NOMO-1 treated with DMSO at 0.1 percent for 48 hours (cell line): Measurements from ENCODE around the gene SLC25A31.
A peak's percentile ranks its signal among the peaks of the same experiment; 100 is the strongest.

Experiments used
- DNase-seq: peaks from one replicate; lab custom pipeline; 2025; ENCODE audit not compliant: unreplicated experiment; lab: John Stamatoyannopoulos, UW

SLC25A31 gene

DNA sequence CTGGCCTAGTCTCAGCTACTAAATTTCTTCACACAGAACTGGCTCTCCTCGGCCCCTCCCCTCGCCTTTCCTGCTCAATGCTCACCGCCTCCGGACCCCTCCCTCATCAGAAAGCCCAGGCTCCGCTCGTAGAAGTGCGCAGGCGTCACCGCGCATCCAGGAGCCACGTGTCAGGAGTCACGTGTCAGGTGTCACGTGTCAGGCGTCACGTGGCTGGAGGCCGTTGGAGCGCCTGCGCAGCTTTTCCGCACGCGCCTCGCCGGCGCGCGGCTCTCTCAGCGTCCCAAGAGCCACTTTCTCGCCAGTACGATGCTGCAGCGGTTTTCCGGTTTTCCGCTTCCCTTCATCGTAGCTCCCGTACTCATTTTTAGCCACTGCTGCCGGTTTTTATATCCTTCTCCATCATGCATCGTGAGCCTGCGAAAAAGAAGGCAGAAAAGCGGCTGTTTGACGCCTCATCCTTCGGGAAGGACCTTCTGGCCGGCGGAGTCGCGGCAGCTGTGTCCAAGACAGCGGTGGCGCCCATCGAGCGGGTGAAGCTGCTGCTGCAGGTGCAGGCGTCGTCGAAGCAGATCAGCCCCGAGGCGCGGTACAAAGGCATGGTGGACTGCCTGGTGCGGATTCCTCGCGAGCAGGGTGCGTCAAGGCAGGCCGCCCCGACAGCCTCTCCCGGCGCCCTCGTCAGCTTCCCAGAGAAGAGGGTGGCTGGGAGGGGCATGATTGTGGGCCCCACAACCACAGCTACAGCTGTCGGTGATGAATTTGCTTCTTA is at the start of gene SLC25A31:
Gene SLC25A31, plus strand, starts transcription at position 259 of the 772 bp plus-strand sequence. Its CDS starts 146 bp downstream, at position 405.
- no peak for DNase-seq

DNA sequence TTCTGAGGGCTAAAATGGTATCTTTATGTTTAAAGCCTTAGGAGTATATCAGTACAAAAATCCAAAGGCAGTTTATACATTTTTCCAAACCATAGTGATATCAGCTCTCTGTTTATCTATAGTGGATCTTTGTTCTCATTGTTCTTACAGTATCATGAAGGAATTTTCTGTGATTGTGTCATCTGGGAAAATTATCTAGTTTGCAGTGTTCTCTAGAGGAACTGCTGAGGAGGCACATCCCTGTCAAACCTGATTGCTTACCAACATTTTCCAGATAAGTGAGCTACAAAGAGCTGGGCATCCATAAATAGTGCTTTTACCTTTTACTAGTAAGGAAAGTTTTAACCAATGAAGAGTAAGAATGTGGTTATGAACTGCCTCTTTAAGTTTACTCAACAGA is 44.9 kb upstream of the SLC25A31 start:
- no peak for DNase-seq

DNA sequence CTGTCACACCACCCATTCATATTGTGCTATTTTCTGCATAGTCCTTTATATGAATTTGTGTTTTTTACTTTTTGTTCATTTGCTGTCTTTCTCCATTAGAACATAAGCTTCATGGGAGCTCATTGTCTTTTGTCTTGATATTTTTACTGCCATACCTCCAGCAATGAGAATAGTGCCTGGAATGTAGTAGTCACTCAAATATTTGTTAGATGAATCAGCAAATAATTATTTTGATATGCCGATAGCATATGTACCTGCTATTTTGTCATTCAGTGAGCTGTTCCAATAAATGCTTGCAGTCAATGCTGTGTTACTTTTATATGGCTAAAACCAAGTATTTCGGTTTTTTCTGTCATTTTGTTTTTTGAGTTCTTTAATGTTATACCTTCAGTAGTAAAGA is 43.5 kb upstream of the SLC25A31 start:
- DNase-seq: no peak

DNA sequence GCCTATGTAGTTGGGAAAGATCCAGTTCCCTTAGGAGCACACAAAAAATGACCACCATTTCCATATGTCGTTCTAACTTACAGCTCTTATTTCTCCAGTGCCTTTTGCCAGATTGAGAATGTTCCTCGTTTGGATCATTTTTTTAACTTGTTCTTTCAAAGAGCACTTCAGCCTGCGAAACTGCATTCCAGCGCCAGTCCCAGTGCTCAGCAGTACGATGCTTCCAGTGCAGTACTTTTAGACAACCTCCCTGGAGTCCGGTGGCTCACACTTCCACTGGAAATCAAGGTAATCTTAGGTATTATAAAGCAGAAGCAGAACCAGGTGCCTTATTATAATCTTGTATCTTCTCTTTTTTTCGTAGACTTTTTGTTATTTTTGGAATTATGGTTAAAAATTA is 42.6 kb upstream of the SLC25A31 start:
- no peak for DNase-seq

DNA sequence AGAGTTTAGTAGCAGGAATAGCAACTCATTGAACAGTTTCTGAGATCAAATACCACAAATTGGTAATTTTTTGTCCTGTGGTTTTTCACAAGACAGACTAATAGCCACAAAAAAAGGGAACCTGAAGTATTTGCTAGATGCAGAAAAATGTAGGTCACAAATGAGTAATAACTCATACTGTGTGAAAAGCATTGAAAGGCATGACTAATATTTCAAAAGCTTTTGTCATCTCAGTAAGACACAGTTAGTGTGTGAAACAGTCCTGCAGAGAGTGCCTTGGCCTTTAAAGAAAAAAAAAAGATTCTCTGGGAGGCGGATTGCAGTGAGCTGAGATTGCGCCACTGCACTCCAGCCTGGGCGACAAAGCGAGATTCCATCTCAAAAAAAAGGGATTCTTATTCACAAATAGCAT is 31.4 kb upstream of the SLC25A31 start:
- peak; percentile 89 for DNase-seq

DNA sequence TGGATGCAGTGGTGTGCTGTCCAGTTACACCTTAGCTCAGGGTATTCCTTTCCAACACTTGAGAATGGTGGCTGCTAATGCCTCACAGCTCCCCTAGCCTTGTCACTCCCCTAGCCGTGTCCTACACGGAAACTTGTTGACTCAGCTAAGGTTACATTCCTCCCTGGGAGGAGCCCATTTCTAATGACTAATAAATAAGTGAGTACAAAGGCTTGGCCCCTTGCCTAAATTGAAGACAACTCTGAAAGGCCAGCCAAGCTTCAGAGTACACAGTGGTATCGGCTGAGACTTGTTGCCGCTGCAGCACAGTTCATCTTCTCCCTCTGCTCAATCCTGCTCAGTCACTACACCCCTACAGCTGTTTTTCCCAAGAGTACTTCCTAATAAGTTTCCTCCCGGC is 21.2 kb upstream of the SLC25A31 start:
- no peak for DNase-seq

DNA sequence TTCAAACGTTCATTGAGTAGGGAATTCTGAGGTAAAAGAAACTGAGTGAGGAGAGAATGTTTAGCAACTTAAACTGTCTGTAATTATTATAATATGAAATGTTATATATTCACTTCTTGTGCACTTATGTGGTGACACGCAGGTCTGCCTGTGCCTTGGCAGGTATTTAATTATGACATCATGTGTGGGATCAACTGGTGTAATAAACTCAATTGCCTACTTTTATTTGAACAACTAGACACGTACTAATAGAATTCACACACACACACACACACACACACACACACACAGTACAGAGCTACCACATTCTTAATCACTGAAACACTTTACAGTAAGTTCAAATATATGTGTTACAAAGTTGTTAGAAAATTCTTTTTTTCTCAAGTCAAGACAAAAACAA is 20.7 kb upstream of the SLC25A31 start:
- DNase-seq: no peak

DNA sequence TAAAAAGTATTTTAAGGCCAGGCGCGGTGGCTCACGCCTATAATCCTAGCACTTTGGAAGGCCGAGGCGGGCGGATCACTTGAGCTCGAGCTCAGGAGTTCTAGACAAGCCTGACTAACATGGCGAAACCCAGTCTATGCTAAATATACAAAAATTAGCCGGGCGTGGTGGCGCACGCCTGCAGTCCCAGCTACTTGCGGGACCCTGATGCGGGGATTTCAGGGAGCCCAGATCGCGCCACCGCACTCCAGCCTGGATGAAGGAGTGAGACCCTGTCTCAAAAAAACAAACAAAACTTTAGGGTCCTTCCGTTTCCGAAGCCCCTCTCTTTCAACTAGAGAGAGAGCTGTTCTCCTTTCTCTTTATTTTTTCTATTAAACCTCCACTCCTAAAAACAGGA is 1.2 kb downstream of the SLC25A31 start:
- DNase-seq: no peak

DNA sequence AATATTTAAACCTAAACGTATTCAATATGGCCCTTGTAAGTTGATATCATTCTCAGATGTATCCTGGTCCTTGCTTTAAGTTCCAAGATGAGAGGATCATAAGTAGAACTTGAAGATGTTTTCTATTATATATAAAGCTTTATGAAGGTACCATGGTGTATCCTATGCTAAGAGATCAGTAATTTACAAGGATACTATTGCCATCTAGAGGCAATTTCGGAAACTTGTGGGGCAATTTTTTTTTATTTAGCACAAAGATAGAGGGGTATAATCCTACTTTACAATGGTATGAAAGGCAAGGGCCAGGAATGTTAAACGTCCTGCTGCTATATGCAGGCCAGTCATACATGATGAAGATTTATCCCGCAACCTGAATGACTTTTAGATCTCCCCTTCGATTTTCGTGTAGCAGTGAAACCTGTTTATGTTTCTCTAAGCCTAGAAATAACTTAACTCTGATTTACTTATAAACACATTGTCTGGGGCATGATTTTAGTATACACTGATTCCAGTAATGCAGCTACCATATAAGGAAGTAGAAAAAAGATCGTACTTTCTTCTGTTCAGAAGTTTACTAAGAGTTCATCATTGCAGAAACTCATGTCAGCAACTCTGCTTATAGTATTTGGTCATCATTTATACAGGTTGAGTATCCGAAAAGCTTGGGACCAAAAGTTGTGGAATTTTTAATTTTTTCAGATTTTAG is 2.6 kb downstream of the SLC25A31 start:
- peak; percentile 32 for DNase-seq

DNA sequence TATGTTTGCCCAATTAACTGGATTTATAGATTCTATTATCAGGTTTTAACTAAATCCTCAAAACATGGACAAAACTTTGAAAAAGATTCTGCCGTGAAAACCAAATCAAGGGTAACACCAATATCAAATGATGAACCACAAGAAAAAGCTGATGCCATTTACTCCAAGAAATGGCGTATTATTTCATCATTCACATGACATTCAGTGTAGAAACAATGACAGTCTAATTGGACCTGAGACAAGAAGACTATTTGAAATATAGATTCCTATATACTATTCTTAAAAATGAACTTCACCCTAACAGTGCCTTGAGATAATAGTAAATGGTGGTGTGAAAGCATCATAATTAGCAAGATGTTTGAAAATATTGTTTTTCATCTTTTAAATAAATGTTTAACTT is 4.8 kb downstream of the SLC25A31 start:
- DNase-seq: no peak

DNA sequence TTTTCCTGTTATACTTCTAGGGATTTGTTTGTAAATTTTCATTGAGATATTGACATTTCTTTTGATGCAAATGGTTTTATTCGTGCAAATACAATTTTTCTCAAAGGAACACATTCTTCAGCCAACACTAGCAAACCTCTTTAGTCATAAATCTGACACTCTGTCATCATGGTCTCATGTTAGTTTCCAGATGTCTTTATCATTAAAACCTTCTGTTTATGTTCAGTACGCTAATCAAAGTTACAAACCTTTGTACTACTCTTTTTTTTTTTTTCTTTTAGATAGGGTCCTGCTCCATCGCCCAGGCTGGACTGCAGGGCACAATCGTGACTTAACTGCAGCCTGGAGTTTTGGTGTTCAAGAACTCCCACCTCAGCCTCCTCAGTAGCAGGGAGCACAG is 7.1 kb downstream of the SLC25A31 start:
- no peak for DNase-seq

DNA sequence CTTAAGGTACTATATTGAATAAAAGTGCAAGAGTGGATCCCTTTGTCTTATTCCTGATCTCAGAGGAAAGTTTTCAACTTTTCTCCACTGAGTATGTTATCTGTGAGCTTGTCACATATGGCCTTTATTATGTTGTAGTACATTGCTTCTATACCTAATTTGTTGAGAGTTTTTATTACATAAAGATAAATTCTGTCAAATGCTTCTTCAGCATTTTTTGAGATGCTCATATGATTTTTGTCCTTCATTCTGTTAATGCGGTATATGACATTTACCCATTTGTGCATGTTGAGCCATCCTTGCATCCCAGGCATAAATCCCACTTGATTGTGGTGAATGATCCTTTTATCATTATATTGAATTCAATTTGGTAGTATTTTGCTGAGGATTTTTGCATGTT is 11.0 kb downstream of the SLC25A31 start:
- no peak for DNase-seq

DNA sequence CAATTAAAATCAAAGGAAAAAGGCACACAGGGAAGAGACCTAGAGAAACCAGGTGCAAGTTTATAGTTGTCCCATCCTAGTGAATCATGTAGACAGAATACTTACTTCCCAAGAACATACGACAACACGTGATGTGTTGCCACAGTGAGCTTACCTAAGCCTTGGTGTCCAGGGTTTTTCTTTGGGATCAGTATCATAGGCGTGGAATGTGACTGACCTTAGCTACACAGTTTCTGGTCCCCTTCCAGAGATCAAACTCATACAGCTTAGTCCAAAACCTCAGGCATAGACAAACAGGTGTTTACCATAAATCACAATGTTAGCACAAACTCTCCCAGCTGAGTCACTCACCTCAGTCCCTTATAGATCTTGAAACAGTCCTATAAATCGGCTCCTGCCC is 17.7 kb downstream of the SLC25A31 start:
- no peak for DNase-seq

DNA sequence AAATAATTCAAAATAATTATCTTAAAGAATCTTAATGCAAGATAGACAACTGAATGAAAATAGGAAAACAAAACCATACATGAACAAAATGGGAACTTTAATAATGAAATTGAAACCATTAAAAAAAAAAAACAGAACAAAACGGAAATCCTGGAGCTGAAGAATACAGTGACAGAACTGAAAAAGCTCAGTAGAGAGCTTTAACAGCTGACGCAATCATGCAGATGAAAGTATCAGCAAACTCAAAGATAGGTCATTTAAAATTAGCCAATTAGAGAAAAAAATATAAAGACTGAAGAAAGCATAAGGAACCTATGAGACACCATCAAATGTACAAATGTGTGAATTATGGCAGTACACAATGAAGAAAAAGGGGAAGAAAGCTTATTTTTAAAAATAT is 18.8 kb downstream of the SLC25A31 start:
- DNase-seq: no peak

DNA sequence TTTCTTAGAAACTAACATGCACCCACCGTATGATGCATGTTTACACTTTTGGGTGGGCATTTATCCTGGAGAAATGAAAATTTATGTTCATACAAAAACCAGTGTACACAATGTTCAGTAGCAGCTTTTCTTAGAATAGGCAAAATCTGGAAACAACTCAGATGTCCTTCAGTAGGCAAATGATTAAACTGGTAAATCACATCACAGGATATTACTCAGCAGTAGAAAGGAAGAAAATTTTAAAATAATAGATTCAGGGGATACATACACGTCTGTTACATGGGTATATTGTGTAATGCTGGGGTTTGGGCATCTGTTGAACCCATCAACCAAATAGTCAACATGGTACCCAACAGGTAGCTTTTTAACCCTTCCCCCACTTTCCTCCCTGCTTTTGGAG is 26.7 kb downstream of the SLC25A31 start:
- DNase-seq: no peak

DNA sequence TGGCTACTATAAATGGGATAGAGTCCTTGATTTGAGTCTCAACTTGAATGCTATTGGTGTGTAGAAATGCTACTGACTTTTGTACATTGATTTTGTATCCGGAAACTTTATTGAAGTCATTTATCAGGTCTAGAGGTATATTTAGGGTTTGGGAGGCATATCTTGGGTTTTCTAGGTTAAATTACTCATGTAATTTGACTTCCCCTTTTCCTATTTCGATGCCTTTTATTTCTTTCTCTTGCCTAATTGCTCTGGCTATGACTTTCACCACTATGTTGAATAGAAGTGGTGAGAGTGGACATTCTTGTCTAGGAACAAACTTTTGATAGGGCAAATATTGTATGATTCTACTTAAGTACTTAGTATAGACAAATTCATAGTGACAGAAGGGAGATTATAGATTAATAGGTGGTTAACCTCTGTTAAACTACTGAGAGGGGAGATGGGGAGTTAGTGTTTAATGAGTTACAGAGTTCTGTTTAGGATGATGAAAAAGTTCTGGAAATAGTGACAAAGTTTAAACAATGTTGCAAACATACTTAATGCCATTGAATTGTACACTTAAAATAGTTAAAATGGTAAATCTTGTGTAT is 29.1 kb downstream of the SLC25A31 start:
- DNase-seq: no peak

DNA sequence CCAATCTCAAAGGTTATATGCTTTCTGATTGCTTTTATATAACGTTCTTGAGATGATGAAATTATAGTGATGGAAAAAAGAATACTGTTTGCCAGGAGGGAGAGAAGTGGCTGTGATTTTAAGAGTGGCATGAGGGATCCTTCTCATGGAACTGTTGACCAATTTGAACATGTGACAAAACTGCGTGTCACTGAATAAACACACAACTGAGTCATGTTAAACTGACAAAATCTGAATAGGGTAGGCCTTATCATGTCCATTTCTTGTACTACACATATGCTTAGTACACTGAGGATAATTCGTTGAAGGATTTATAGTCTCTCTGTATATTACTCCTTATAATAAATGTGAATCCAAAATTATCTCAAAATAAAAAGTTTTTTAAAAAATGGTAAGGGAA is 29.7 kb downstream of the SLC25A31 start:
- DNase-seq: no peak

DNA sequence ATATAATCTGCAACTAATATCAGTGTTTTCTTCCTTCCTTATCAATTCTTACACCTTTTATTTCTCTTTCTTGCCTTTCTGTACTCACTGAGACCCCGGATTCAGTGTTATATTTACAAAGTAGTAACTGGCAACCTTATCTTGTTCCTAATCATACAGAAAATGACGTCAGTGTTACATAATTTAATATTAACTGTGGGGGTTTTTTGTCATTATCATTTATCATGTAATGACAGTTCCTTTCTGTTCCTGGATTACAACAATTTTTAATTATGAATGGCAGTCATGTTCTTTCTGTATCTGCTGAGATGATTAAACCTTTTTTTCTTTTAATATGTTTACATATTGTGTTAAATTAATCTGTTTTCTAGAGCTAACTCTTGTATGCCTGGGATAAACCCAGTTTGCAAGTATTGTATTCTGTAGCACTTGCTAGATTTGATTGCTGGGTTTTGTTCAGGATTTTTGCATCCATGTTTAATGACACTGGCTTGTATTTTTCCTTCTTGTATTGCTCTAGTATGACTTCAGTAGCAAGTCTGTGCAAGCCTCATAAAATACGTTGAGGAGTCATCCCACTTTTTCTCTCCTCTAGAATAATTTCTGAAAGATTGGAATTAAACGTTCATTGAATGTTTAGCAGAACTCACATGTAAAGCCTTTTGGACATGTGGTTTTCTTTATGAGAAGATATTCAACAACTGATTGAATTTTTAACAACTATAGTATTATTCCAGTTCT is 41.5 kb downstream of the SLC25A31 start:
- DNase-seq: no peak

DNA sequence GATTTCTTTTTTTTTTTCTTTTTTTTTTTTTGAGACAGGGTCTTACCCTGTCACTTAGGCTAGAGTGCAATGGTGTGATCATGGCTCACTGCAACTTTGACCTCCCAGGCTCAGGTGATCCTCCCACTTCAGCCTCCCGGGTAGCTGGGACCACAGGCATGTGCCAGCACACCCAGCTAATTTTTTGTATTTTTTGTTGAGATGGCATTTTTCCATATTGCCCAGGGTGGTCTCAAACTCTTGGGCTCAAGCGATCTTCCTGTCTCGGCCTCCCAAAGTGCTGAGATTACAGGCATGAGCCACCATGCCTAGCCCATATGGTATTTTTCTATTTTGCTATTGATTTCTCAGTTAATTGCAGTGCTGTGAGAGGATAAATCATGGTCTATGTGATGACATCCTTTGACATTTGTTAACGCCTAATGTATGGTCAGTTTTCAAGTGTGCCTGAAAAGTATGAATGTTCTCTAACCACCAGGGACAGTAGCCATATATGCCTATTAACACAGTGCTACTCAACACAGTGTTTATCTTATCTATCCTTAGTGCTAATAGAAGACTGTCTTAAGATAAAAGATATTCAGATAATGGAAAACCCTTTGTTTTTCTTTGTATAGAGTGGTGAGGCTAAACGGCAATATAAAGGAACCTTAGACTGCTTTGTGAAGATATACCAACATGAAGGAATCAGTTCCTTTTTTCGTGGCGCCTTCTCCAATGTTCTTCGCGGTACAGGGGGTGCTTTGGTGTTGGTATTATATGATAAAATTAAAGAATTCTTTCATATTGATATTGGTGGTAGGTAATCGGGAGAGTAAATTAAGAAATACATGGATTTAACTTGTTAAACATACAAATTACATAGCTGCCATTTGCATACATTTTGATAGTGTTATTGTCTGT is 42.8 kb downstream of the SLC25A31 start:
- DNase-seq: peak; percentile 69

DNA sequence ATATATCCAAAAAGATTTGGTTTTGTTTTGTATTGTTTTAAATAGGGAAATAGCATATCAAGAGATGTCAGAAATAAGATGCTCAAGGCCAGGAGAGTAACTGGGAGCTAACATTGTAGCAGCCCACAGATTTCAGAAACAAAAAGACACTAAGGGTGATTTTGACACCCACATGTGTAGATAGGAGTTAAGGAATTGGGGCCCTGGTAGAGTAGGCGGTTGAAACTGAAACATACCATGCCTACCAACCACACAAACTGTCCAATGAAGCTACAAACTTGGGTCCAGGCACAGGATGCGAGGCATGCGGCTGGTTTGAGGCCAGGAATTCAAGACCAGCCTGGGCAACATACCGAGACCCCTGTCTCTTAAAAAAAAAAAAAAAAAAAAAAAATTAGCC is 45.6 kb downstream of the SLC25A31 start:
- DNase-seq: no peak

DNA sequence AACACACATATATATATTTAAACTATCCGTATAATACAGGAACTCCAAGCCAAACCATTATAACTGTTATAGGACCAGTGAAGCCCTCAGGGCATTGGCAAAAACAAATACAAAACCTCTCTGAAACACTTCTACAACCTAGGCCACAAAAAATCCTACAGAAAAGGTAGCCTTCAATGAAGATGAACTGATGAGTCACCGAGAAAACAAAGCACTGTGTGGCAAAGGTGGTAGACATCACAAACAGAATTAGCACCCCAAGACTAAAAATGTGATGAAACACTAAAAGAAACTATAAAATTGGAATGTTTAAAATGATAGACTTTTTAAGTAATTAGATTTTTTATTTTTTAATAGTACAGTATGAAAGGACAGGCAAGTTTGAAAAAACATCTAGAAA is 46.4 kb downstream of the SLC25A31 start:
- no peak for DNase-seq
